ENCODE data around the gene PILRA. TPM values are rescaled to one million over a fixed set of nuclear protein-coding genes. Genes with fewer than 3 reads are reported as not detected.

The PILRA gene
- polyA plus RNA-seq, 1 of the 3 experiments (the other 2 are of a cell fraction) = 0.89 TPM

DNA sequence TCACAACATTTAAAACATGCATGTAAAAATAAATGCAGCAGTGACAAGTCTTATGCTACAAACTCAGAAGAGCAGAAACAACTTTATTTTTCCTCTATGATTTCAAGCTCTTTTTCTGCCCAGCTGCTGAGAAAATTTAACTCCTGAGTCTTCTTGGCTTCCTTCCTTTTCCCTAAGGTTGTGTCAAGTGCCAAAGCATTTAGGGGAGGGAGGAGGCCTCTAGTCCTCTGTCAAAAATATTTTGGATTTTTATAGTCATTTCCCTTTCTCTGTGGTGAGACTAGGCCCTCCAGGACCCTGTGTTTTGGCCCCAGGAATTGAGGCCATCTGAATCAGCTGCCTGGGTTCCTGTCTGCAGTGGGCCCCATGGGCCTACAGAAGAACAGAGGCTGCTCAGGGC lies 26.4 kb upstream of the PILRA start:
- CTCF ChIA-PET = interaction anchor here (1.1 to 4.0 kb wide), 5 partner anchors 18 to 215 kb away, joined by 3 to 32 read pairs (median 4); no protein-coding TSS in a partner anchor
- Histone ChIP-seq H3K27ac (ENCODE audit: low read depth in 2 of 2, low read length in 1 of 2) (no peak overlapping the region), H3K9me3 (no peaks in the 10 kb centered on the region), H3K27me3 (ENCODE audit: insufficient read depth) (no peaks in the 10 kb centered on the region), H3K4me1 (ENCODE audit: control insufficient read depth in 1 of 2, insufficient read depth in 2 of 2, low read depth in 1 of 2, low read length in 1 of 2) (peaks cover 0 to 6% of the 10 kb centered on the region in 2 experiments; a peak in 2 of 4 replicates), H3K4me2 (no peak overlapping the region), H3K4me3 (ENCODE audit: low read depth in 2 of 2, low read length in 1 of 2) (no peak overlapping the region), H3K79me2 (ENCODE audit: insufficient read depth) (peaks cover 52% of the 10 kb centered on the region), H3F3A (replicated peaks; ENCODE audit: insufficient read depth) (peaks cover 20% of the 10 kb centered on the region), H3K36me3 (replicated peaks in 1 of 2; ENCODE audit: control insufficient read depth in 1 of 2, insufficient read depth in 2 of 2, low read length in 1 of 2) (peaks cover 64 to 69% of the 10 kb centered on the region in 2 experiments), H3K9me2 (no peaks in the 10 kb centered on the region), H3K9ac (no peak overlapping the region), H4K20me1 (ENCODE audit: insufficient read depth) (peaks cover 23% of the 10 kb centered on the region), H2AFZ (ENCODE audit: low read depth) (no peak overlapping the region)
- TF ChIP-seq, protein P1, sequence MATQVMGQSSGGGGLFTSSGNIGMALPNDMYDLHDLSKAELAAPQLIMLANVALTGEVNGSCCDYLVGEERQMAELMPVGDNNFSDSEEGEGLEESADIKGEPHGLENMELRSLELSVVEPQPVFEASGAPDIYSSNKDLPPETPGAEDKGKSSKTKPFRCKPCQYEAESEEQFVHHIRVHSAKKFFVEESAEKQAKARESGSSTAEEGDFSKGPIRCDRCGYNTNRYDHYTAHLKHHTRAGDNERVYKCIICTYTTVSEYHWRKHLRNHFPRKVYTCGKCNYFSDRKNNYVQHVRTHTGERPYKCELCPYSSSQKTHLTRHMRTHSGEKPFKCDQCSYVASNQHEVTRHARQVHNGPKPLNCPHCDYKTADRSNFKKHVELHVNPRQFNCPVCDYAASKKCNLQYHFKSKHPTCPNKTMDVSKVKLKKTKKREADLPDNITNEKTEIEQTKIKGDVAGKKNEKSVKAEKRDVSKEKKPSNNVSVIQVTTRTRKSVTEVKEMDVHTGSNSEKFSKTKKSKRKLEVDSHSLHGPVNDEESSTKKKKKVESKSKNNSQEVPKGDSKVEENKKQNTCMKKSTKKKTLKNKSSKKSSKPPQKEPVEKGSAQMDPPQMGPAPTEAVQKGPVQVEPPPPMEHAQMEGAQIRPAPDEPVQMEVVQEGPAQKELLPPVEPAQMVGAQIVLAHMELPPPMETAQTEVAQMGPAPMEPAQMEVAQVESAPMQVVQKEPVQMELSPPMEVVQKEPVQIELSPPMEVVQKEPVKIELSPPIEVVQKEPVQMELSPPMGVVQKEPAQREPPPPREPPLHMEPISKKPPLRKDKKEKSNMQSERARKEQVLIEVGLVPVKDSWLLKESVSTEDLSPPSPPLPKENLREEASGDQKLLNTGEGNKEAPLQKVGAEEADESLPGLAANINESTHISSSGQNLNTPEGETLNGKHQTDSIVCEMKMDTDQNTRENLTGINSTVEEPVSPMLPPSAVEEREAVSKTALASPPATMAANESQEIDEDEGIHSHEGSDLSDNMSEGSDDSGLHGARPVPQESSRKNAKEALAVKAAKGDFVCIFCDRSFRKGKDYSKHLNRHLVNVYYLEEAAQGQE (IDR thresholded peaks at IDR 0.05; ENCODE audit: low read depth, low read length) = no peak
- no peak for TF ChIP-seq EZH2phosphoT487 (IDR thresholded peaks at IDR 0.05; ENCODE audit: borderline replicate concordance, low read depth)
- DNase-seq = no peak
- POLR2A ChIA-PET = interaction anchor here (0.5 to 1.0 kb wide), 2 partner anchors 17 to 233 kb away, joined by 3 read pairs; no protein-coding TSS in a partner anchor

DNA sequence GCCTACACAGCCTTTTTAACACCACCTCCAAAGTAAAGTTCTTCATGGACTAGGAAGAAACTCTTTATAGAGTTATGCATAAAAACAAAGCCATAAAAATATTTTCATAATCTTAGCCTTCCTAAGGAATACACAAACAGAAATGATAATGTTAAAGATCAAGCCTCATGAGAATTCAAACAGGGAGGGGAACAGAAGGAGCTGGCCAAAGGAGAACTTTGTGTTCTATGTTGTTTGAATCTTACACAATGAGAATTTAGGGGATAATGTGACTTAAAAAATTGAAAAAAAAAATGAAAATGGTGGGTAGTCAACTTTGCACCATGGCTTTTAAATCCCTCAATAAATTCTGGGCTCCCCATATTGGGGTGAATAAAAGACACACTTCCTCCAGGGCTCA lies 24.5 kb upstream of the PILRA start:
- no peak for DNase-seq
- Histone ChIP-seq H3F3A (replicated peaks; ENCODE audit: insufficient read depth) (peaks cover 10% of the 10 kb centered on the region), H3K4me2 (no peak overlapping the region), H3K36me3 (replicated peaks in 1 of 2; ENCODE audit: control insufficient read depth in 1 of 2, insufficient read depth in 2 of 2, low read length in 1 of 2) (peaks cover 55 to 66% of the 10 kb centered on the region in 2 experiments), H3K9ac (no peak overlapping the region), H2AFZ (ENCODE audit: low read depth) (no peak overlapping the region), H3K27ac (ENCODE audit: low read depth in 2 of 2, low read length in 1 of 2) (no peak overlapping the region), H3K4me1 (ENCODE audit: control insufficient read depth in 1 of 2, insufficient read depth in 2 of 2, low read depth in 1 of 2, low read length in 1 of 2) (peaks cover 0 to 6% of the 10 kb centered on the region in 2 experiments; a peak in 2 of 4 replicates), H3K9me2 (no peaks in the 10 kb centered on the region), H3K9me3 (no peaks in the 10 kb centered on the region), H3K79me2 (ENCODE audit: insufficient read depth) (peaks cover 36% of the 10 kb centered on the region), H3K4me3 (ENCODE audit: low read depth in 2 of 2, low read length in 1 of 2) (no peak overlapping the region), H4K20me1 (ENCODE audit: insufficient read depth) (peaks cover 18% of the 10 kb centered on the region), H3K27me3 (ENCODE audit: insufficient read depth) (no peaks in the 10 kb centered on the region)
- TF ChIP-seq GABPA (IDR thresholded peaks at IDR 0.05; ENCODE audit: low read depth) (no peak), FOXM1 (IDR thresholded peaks at IDR 0.05; ENCODE audit: low read depth) (no peak), FOSL2 (IDR thresholded peaks at IDR 0.05; ENCODE audit: borderline replicate concordance, low read depth) (no peak)
- TF ChIP-seq, protein P2, sequence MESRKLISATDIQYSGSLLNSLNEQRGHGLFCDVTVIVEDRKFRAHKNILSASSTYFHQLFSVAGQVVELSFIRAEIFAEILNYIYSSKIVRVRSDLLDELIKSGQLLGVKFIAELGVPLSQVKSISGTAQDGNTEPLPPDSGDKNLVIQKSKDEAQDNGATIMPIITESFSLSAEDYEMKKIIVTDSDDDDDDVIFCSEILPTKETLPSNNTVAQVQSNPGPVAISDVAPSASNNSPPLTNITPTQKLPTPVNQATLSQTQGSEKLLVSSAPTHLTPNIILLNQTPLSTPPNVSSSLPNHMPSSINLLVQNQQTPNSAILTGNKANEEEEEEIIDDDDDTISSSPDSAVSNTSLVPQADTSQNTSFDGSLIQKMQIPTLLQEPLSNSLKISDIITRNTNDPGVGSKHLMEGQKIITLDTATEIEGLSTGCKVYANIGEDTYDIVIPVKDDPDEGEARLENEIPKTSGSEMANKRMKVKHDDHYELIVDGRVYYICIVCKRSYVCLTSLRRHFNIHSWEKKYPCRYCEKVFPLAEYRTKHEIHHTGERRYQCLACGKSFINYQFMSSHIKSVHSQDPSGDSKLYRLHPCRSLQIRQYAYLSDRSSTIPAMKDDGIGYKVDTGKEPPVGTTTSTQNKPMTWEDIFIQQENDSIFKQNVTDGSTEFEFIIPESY (IDR thresholded peaks at IDR 0.05; ENCODE audit: borderline replicate concordance, low read depth) = no peak
- ChIA-PET CTCF (interaction anchor here (0.6 to 2.0 kb wide), 3 partner anchors 10 to 59 kb away, joined by 3 to 4 read pairs (median 4); no protein-coding TSS in a partner anchor), POLR2A (no interaction called here)

Data from SK-N-SH (cell line).